Mesenchymal stem cell (in vitro differentiated cells and primary cell): Measurements from ENCODE around the gene HSD11B1.

ENCODE experiments used
- DNase-seq: peaks from one replicate; pipeline ENCODE4 v3.0.0-alpha.2; 2013
- H2AFZ ChIP-seq: one replicate; pipeline ENCODE4 v1.6.1; 2013; ENCODE audit warnings: low read depth, mild to moderate bottlenecking, control low read depth, inconsistent platforms, low read length, moderate library complexity
- H2AK5ac ChIP-seq: 2 replicates; pipeline ENCODE4 v1.6.1; 2013; ENCODE audit warnings: low read length, moderate library complexity, mild to moderate bottlenecking, inconsistent platforms; ENCODE audit not compliant: severe bottlenecking
- H2BK120ac ChIP-seq: one replicate; pipeline ENCODE4 v1.6.1; 2013; ENCODE audit warnings: low read depth, mild to moderate bottlenecking, inconsistent platforms, low read length, moderate library complexity
- H2BK12ac ChIP-seq, 2 experiments: one replicate each; pipeline ENCODE4 v1.6.1; 2013; ENCODE audit warnings: inconsistent platforms in 2 of 2, low read length in 2 of 2, mild to moderate bottlenecking in 2 of 2, moderate library complexity in 2 of 2, control low read depth in 1 of 2
- H2BK15ac ChIP-seq: one replicate; pipeline ENCODE4 v1.6.1; 2013; ENCODE audit warnings: mild to moderate bottlenecking, low read depth, inconsistent platforms; ENCODE audit not compliant: poor library complexity, severe bottlenecking
- H2BK5ac ChIP-seq: 2 replicates; pipeline ENCODE4 v1.6.1; 2013; ENCODE audit warnings: low read depth, mild to moderate bottlenecking, low read length, control low read depth, inconsistent platforms; ENCODE audit not compliant: poor library complexity, severe bottlenecking
- H3K14ac ChIP-seq, 2 experiments: one replicate each; pipeline ENCODE4 v1.6.1; 2013; ENCODE audit warnings: inconsistent platforms in 2 of 2, low read length in 2 of 2, control low read depth in 1 of 2, mild to moderate bottlenecking in 1 of 2, moderate library complexity in 1 of 2
- H3K18ac ChIP-seq, 2 experiments: one replicate each; pipeline ENCODE4 v1.6.1; 2013; ENCODE audit warnings: inconsistent platforms in 2 of 2, low read length in 2 of 2, control low read depth in 1 of 2, low read depth in 1 of 2, mild to moderate bottlenecking in 1 of 2
- H3K23ac ChIP-seq, 2 experiments: one replicate each; pipeline ENCODE4 v1.6.1; 2013; ENCODE audit warnings: inconsistent platforms in 2 of 2, low read length in 2 of 2, mild to moderate bottlenecking in 2 of 2, moderate library complexity in 2 of 2, control low read depth in 1 of 2
- H3K27ac ChIP-seq: 2 replicates; pipeline ENCODE4 v1.5.1; 2013; ENCODE audit warnings: mild to moderate bottlenecking, moderate library complexity, low read length, control low read depth, inconsistent platforms; ENCODE audit not compliant: poor library complexity, severe bottlenecking
- H3K27me3 ChIP-seq, 2 experiments: 2 replicates each; pipeline versions ENCODE4 v1.6.1 to v1.7.0; 2013; ENCODE audit warnings: low read length in 2 of 2, mild to moderate bottlenecking in 2 of 2, moderate library complexity in 2 of 2, control low read depth in 1 of 2, inconsistent platforms in 1 of 2; ENCODE audit not compliant: control insufficient read depth in 1 of 2, insufficient read depth in 1 of 2
- H3K36me3 ChIP-seq, 2 experiments: 2 replicates each; pipeline versions ENCODE4 v1.6.1 to v1.7.0; 2013; ENCODE audit warnings: low read length in 2 of 2, control low read depth in 1 of 2, inconsistent platforms in 1 of 2, low read depth in 1 of 2, mild to moderate bottlenecking in 1 of 2; ENCODE audit not compliant: insufficient read depth in 2 of 2, control insufficient read depth in 1 of 2
- H3K4ac ChIP-seq, 2 experiments: one replicate each; pipeline ENCODE4 v1.6.1; 2013; ENCODE audit warnings: inconsistent platforms in 2 of 2, low read length in 2 of 2, mild to moderate bottlenecking in 2 of 2, moderate library complexity in 2 of 2, control low read depth in 1 of 2, low read depth in 1 of 2
- H3K4me1 ChIP-seq: 2 replicates; pipeline ENCODE4 v1.6.1; 2013; ENCODE audit warnings: low read depth, low read length, control low read depth; ENCODE audit not compliant: control insufficient read depth, insufficient read depth
- H3K4me2 ChIP-seq: 2 replicates; pipeline ENCODE4 v1.6.1; 2013; ENCODE audit warnings: low read length, mild to moderate bottlenecking, inconsistent platforms; ENCODE audit not compliant: poor library complexity, severe bottlenecking
- H3K4me3 ChIP-seq, 2 experiments: 2 replicates each; pipeline versions ENCODE4 v1.5.1 to v1.7.0; 2013; ENCODE audit warnings: low read length in 2 of 2, mild to moderate bottlenecking in 2 of 2, control low read depth in 1 of 2, low read depth in 1 of 2; ENCODE audit not compliant: insufficient read depth in 1 of 2
- H3K79me1 ChIP-seq: replicated peaks from 2 replicates; pipeline ENCODE4 v1.6.1; 2013; ENCODE audit warnings: mild to moderate bottlenecking, control low read depth, low read length, inconsistent platforms; ENCODE audit not compliant: poor library complexity, severe bottlenecking
- H3K9ac ChIP-seq: 2 replicates; pipeline ENCODE4 v1.7.0; 2013; ENCODE audit warnings: mild to moderate bottlenecking, low read length, moderate library complexity
- H3K9me3 ChIP-seq: 2 replicates; pipeline ENCODE4 v1.7.0; 2013; ENCODE audit warnings: mild to moderate bottlenecking, low read length; ENCODE audit not compliant: control insufficient read depth
- H4K8ac ChIP-seq: one replicate; pipeline ENCODE4 v1.6.1; 2013; ENCODE audit warnings: inconsistent platforms, mild to moderate bottlenecking, low read length, moderate library complexity
- H4K91ac ChIP-seq: one replicate; pipeline ENCODE4 v1.6.1; 2013; ENCODE audit warnings: mild to moderate bottlenecking, low read length, inconsistent platforms
- WGBS: methylation state at CpG from one replicate; pipeline ENCODE4 v1.1.7; 2013; ENCODE audit warnings: mixed read lengths; 5-methylcytosine and 5-hydroxymethylcytosine counted together

The HSD11B1 gene

DNA sequence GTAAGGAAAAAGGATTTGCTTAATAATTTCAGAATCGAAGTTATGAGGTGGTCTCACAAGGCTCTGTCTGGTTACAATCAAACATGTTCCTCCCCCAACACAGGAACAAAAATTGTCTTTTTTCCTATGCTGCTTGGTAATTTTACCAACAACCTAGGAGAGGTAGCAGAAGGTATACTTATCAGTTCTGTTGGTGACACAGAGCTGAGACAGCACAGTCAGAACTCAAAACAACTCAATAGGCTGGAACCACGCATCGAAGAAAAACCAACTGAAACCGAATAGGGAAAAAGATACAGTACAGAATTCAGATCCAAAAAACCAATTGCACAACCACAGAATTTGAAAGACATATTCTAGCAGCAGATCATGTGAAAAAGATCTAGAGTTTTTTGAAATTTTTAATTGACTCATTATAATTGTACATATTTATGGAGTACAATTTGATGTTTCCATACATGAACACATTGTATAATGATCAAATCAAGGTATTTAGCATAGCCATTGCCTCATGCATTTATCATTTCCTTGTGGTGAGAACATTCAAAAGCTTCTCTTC, 25.6 kb upstream of the HSD11B1 start:
- H4K8ac ChIP-seq: no peak overlapping the region
- no peak overlapping the region for H2BK12ac ChIP-seq
- no peak overlapping the region for H2BK120ac ChIP-seq
- no peak overlapping the region for H3K23ac ChIP-seq
- peaks cover 11% of the 10 kb centered on the region for H3K4me1 ChIP-seq
- H2BK5ac ChIP-seq: no peak overlapping the region
- no peak overlapping the region for H3K18ac ChIP-seq
- no peak overlapping the region for H4K91ac ChIP-seq
- no peak overlapping the region for H3K14ac ChIP-seq
- no peaks in the 10 kb centered on the region for H3K9me3 ChIP-seq
- no peak overlapping the region for H2AFZ ChIP-seq
- H3K4me2 ChIP-seq: no peak overlapping the region
- H2AK5ac ChIP-seq: no peak overlapping the region
- DNase-seq: no peak
- no peak overlapping the region for H3K9ac ChIP-seq
- peaks cover 0 to 9% of the 10 kb centered on the region in 2 experiments for H3K36me3 ChIP-seq
- H3K4me3 ChIP-seq: no peak overlapping the region
- peaks cover 0 to 29% of the 10 kb centered on the region in 2 experiments for H3K27me3 ChIP-seq
- no peak overlapping the region for H2BK15ac ChIP-seq
- H3K27ac ChIP-seq: no peak overlapping the region
- no peak overlapping the region for H3K4ac ChIP-seq
- 100% methylated on average over 3 of the region's 4 CpGs for WGBS
- H3K79me1 ChIP-seq: no peaks in the 10 kb centered on the region

DNA sequence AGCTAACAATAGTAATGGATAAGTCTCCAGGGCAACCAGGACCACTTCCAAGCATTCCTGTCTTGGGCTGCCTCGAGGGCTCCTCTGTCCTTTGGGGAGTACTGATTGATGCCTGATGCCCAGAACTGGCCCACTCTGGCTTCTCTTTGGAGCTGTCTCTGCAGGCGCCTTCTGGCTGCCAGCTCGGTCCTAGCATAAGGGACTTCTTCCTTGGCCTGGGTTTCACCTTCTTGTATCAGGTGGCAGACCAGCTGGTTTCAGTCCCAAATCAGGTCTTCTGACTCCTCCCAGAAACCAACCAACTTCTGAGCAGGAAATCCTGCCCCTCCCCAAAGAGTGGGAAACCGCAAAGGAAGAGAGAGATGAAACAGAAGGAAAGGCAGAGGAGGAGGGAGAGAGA, 18.8 kb upstream of the HSD11B1 start:
- H3K18ac ChIP-seq: peak overlapping the region in 1 of 2 experiments; percentile 5
- no peak overlapping the region for H2BK120ac ChIP-seq
- no peak overlapping the region for H2AK5ac ChIP-seq
- DNase-seq: no peak
- no peak overlapping the region for H2AFZ ChIP-seq
- H4K91ac ChIP-seq: no peak overlapping the region
- H3K4me1 ChIP-seq: no peaks in the 10 kb centered on the region
- H3K27me3 ChIP-seq: peaks cover 0 to 14% of the 10 kb centered on the region in 2 experiments
- H3K4me3 ChIP-seq: no peak overlapping the region
- H3K27ac ChIP-seq: no peak overlapping the region
- H3K4me2 ChIP-seq: no peak overlapping the region
- no peak overlapping the region for H3K9ac ChIP-seq
- H4K8ac ChIP-seq: no peak overlapping the region
- H3K36me3 ChIP-seq: no peaks in the 10 kb centered on the region
- WGBS: 86% methylated on average over 3 of the region's 4 CpGs
- no peaks in the 10 kb centered on the region for H3K79me1 ChIP-seq
- H3K14ac ChIP-seq: no peak overlapping the region
- no peak overlapping the region for H2BK5ac ChIP-seq
- no peak overlapping the region for H3K23ac ChIP-seq
- no peak overlapping the region for H3K4ac ChIP-seq
- no peaks in the 10 kb centered on the region for H3K9me3 ChIP-seq
- no peak overlapping the region for H2BK12ac ChIP-seq
- peak overlapping the region; percentile 45 for H2BK15ac ChIP-seq

DNA sequence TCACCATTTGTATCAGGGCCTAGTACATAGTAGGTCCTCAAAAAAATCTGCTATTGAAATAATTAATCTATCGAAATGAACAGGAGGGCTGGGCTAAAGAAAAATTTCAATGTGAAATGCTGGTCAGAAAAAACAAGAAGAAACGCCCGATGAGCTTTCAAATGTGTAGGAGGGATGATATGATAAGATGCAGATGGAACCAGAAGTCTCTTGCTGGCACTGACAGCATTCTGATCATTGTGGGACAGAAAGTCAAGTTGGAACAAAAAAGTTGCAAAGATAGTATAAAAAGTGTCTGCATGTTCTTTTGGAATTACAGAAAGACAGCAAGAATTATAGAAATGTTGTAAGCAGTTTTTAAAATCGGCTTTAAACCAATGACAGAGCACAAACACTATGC, 18.3 kb upstream of the HSD11B1 start:
- no peak overlapping the region for H3K18ac ChIP-seq
- H4K8ac ChIP-seq: no peak overlapping the region
- H3K9me3 ChIP-seq: no peaks in the 10 kb centered on the region
- peaks cover 0 to 14% of the 10 kb centered on the region in 2 experiments for H3K27me3 ChIP-seq
- H3K4ac ChIP-seq: no peak overlapping the region
- no peak overlapping the region for H2BK12ac ChIP-seq
- H3K4me2 ChIP-seq: no peak overlapping the region
- 94% methylated on average over 4 of the region's 4 CpGs for WGBS
- H2BK15ac ChIP-seq: no peak overlapping the region
- no peak overlapping the region for H3K27ac ChIP-seq
- H4K91ac ChIP-seq: no peak overlapping the region
- no peak overlapping the region for H3K9ac ChIP-seq
- no peak overlapping the region for H3K23ac ChIP-seq
- no peak overlapping the region for H2AFZ ChIP-seq
- no peak overlapping the region for H3K4me3 ChIP-seq
- H3K14ac ChIP-seq: no peak overlapping the region
- H2AK5ac ChIP-seq: no peak overlapping the region
- no peak overlapping the region for H2BK5ac ChIP-seq
- no peaks in the 10 kb centered on the region for H3K4me1 ChIP-seq
- H2BK120ac ChIP-seq: no peak overlapping the region
- H3K79me1 ChIP-seq: no peaks in the 10 kb centered on the region
- H3K36me3 ChIP-seq: no peaks in the 10 kb centered on the region
- DNase-seq: no peak

DNA sequence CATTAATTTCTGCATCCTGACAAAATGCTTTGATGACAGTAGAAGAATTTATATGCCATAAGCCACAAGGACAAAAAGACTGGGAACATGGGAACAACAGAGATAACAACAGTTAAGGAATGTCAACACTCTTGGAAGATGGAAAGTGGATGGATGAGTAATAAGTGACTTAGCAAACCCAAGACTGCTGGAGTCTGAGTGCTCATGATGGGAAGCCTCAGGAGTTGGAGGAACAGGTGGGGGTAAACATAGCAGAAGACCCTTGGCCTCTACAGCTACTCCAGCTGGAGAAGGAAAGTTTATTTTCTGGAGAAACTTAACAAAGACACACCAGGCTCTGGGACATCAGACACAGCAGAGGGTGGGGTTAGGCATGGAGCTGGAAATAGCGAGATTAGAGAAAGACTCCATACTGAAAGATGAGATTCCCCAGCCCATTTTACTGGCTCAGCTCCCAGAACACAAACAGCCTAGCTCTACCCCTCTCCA, 15.9 kb upstream of the HSD11B1 start:
- no peak overlapping the region for H3K27ac ChIP-seq
- no peak overlapping the region for H3K4me3 ChIP-seq
- H3K4me2 ChIP-seq: no peak overlapping the region
- H3K9ac ChIP-seq: no peak overlapping the region
- H3K9me3 ChIP-seq: no peaks in the 10 kb centered on the region
- H3K4ac ChIP-seq: no peak overlapping the region
- H2BK12ac ChIP-seq: peak overlapping the region in 1 of 2 experiments; percentile 11
- no peak overlapping the region for H3K23ac ChIP-seq
- no peak overlapping the region for H3K18ac ChIP-seq
- no peak overlapping the region for H4K91ac ChIP-seq
- H2BK5ac ChIP-seq: no peak overlapping the region
- 57% methylated on average over 1 of the region's 1 CpG for WGBS
- H2AK5ac ChIP-seq: no peak overlapping the region
- no peaks in the 10 kb centered on the region for H3K36me3 ChIP-seq
- no peak overlapping the region for H3K14ac ChIP-seq
- no peaks in the 10 kb centered on the region for H3K79me1 ChIP-seq
- H2BK15ac ChIP-seq: no peak overlapping the region
- H3K4me1 ChIP-seq: no peaks in the 10 kb centered on the region
- peak overlapping the region; percentile 54 for H2BK120ac ChIP-seq
- H2AFZ ChIP-seq: no peak overlapping the region
- H4K8ac ChIP-seq: no peak overlapping the region
- DNase-seq: peak; percentile 89
- H3K27me3 ChIP-seq: peaks cover 3 to 17% of the 10 kb centered on the region in 2 experiments
